Natural killer cell (primary cell): Measurements from ENCODE around the gene SAMD9. TPM values are rescaled to one million over a fixed set of nuclear protein-coding genes. Genes with fewer than 3 reads are reported as not detected.

ENCODE experiments used
- ATAC-seq, 3 donors: fragments of 150-1000 bp in 2 of 3; fragments of 200-7000 bp in 1 of 3; cut with Tn5 transposase; 1 replicate in 1 of 3; 2 replicates in 2 of 3; pipeline ENCODE4 v1.10.0; 2021; ENCODE audit warnings: mild to moderate bottlenecking in 2 of 3, moderate library complexity in 2 of 3
- DNase-seq, 2 donors: peaks; one replicate each; pipeline versions ENCODE4 v3.0.0 to v3.0.0-alpha.2; 2013 to 2021; ENCODE audit warnings: mixed read lengths in 1 of 2
- H3K27ac ChIP-seq: one replicate; pipeline ENCODE4 v1.5.1; 2013; ENCODE audit warnings: mild to moderate bottlenecking, low read length
- H3K27me3 ChIP-seq: one replicate; pipeline ENCODE4 v1.6.1; 2013; ENCODE audit warnings: low read length; ENCODE audit not compliant: control insufficient read depth, insufficient read depth
- H3K36me3 ChIP-seq: one replicate; pipeline ENCODE4 v1.6.1; 2013; ENCODE audit warnings: low read length; ENCODE audit not compliant: control insufficient read depth, insufficient read depth
- H3K4me1 ChIP-seq: one replicate; pipeline ENCODE4 v1.6.1; 2013; ENCODE audit warnings: low read length; ENCODE audit not compliant: control insufficient read depth, insufficient read depth
- H3K4me3 ChIP-seq: one replicate; pipeline ENCODE4 v1.5.1; 2013; ENCODE audit warnings: low read length
- H3K9me3 ChIP-seq: one replicate; pipeline ENCODE4 v1.6.1; 2013; ENCODE audit warnings: low read length; ENCODE audit not compliant: control insufficient read depth, insufficient read depth
- H3K27ac Mint-ChIP-seq, 2 donors: one replicate each; pipeline ENCODE4 v1.8.0; 2022; ENCODE audit warnings: mild to moderate bottlenecking in 2 of 2, mixed read lengths in 2 of 2, moderate library complexity in 1 of 2
- H3K27me3 Mint-ChIP-seq, 2 donors: one replicate each; pipeline ENCODE4 v1.8.0; 2022; ENCODE audit warnings: low read depth in 2 of 2, mixed read lengths in 2 of 2
- H3K36me3 Mint-ChIP-seq: one replicate; pipeline ENCODE4 v1.8.0; 2022; ENCODE audit warnings: mixed read lengths
- H3K4me1 Mint-ChIP-seq, 2 donors: one replicate each; pipeline ENCODE4 v1.8.0; 2022; ENCODE audit warnings: mixed read lengths in 2 of 2
- H3K4me3 Mint-ChIP-seq: one replicate; pipeline ENCODE4 v1.8.0; 2022; ENCODE audit warnings: mild to moderate bottlenecking, moderate library complexity, mixed read lengths
- H3K9me3 Mint-ChIP-seq, 2 donors: one replicate each; pipeline ENCODE4 v1.8.0; 2022; ENCODE audit warnings: mixed read lengths in 2 of 2
- CTCF ChIP-seq: fragments of 200-600 bp; IDR thresholded peaks from one replicate; pipeline ENCODE4 v1.8.0; 2022; ENCODE audit warnings: antibody characterized with exemption
- WGBS: methylation state at CpG from one replicate; pipeline ENCODE4 v1.1.7; 2013; ENCODE audit warnings: missing lambda C conversion rate; ENCODE audit not compliant: insufficient coverage; 5-methylcytosine and 5-hydroxymethylcytosine counted together
- intact Hi-C: fragments of 100-400 bp; cut with micrococcal nuclease; formaldehyde crosslinking; loops from one replicate; pipeline ENCODE4 v1.14.2; 2022
- total RNA-seq, 4 donors: library from RNA; stranded (reverse); fragments of 120-200 nt in 1 of 4; gene quantifications; one replicate each; pipeline versions ENCODE4 v1.2.3 to v1.2.4, GENCODE V29; 2013 to 2022

Gene SAMD9
- total RNA-seq, 3 donors from 2014 or later (not counting 1 experiment from before 2014, with no cell fraction given): 52.3 to 70.0 (median 56.9) TPM

- Histone ChIP-seq H3K27ac (no peak overlapping the region), H3K36me3 (peaks cover 5% of the 10 kb centered on the region), H3K4me1 (peaks cover 10% of the 10 kb centered on the region), H3K4me3 (no peak overlapping the region), H3K27me3 (no peaks in the 10 kb centered on the region), H3K9me3 (no peaks in the 10 kb centered on the region)
- Mint-ChIP-seq H3K36me3 (peaks cover 14% of the 10 kb centered on the region), H3K27ac (peak overlapping the region; percentile 9 to 52), H3K27me3 (no peaks in the 10 kb centered on the region), H3K4me3 (peak overlapping the region; percentile 49), H3K4me1 (peaks cover 33 to 34% of the 10 kb centered on the region in 2 donors), H3K9me3 (peaks cover 0 to 2% of the 10 kb centered on the region in 2 donors)
- DNase-seq: no peak
- WGBS: 90% methylated on average over 1 of the region's 1 CpG
- ATAC-seq: no peak
- intact Hi-C loops: no loop called here
- no peak for TF ChIP-seq CTCF
Measured at GRCh38 chr7:93150200-93150835, 32.5 kb upstream of the SAMD9 start.

DNA sequence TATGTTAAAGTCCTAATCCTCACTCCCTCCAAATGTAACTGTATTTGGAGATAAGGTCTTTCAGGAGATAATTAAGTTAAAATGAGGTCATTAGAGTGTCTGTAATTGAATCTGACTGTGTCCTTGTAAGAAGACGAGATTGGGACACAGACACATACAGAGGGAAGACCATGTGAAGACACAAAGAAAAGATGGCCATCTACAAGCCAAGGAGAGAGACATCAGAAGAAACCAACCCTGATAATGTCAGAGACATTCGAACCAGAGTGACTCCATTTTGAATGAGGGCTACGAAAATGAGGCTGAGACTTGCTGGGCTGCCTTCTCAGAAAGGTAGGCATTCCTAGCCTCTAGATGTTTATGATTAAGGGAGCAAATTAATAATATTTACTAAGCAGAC, 30.9 kb upstream of the SAMD9 start:
- WGBS: 82% methylated on average over 3 of the region's 3 CpGs
- H3K4me1 ChIP-seq: peaks cover 10% of the 10 kb centered on the region
- Mint-ChIP-seq H3K36me3 (peaks cover 15% of the 10 kb centered on the region), H3K9me3 (peaks cover 0 to 2% of the 10 kb centered on the region in 2 donors), H3K27ac (peak overlapping the region; percentile 94 to 99), H3K4me3 (peak overlapping the region; percentile 97), H3K27me3 (no peaks in the 10 kb centered on the region), H3K4me1 (peaks cover 35% of the 10 kb centered on the region in 2 donors)
- ATAC-seq (no peak), DNase-seq (no peak)
- peak overlapping the region; percentile 59 for H3K27ac ChIP-seq
- no peaks in the 10 kb centered on the region for H3K9me3 ChIP-seq
- intact Hi-C loops: loop anchor here (1.0 to 5.0 kb wide), 2 partner anchors 30 to 84 kb away; partner anchors contain the start of gene VPS50
- TF ChIP-seq CTCF: no peak
- no peaks in the 10 kb centered on the region for H3K27me3 ChIP-seq
- peaks cover 19% of the 10 kb centered on the region for H3K36me3 ChIP-seq
- peak overlapping the region; percentile 75 for H3K4me3 ChIP-seq

GRCh38 chr7:93148144-93148543, 30.4 kb upstream of the SAMD9 start, which contains the start of gene SAMD9L:
TSS of gene SAMD9L (minus strand) at chr7:93148385. CDS start at chr7:93135971, 12,414 bp downstream.
- DNase-seq: peak in 1 of 2 donors; percentile 55
- peaks cover 0 to 2% of the 10 kb centered on the region in 2 donors for H3K9me3 Mint-ChIP-seq
- intact Hi-C loops: loop anchor here (1.0 to 5.0 kb wide), 2 partner anchors 30 to 84 kb away; partner anchors contain the start of gene VPS50
- ATAC-seq: peak; percentile 61 to 69 (median 68)
- no peak for TF ChIP-seq CTCF
- H3K4me1 ChIP-seq: peaks cover 10% of the 10 kb centered on the region
- H3K4me3 Mint-ChIP-seq: peak within 1 kb of the TSS; percentile 97
- peak within 1 kb of the TSS; percentile 75 for H3K4me3 ChIP-seq
- no peaks in the 10 kb centered on the region for H3K27me3 ChIP-seq
- peaks cover 40% of the 10 kb centered on the region in 2 donors for H3K4me1 Mint-ChIP-seq
- no peaks in the 10 kb centered on the region for H3K9me3 ChIP-seq
- H3K27me3 Mint-ChIP-seq: no peaks in the 10 kb centered on the region
- peaks cover 25% of the 10 kb centered on the region for H3K36me3 ChIP-seq
- peak within 1 kb of the TSS; percentile 94 to 99 for H3K27ac Mint-ChIP-seq
- WGBS: 0% methylated on average over 1 of the region's 2 CpGs
- peak within 1 kb of the TSS; percentile 59 for H3K27ac ChIP-seq
- peaks cover 21% of the 10 kb centered on the region for H3K36me3 Mint-ChIP-seq
